ENCODE data around the gene SMIM7.
A peak's percentile ranks its signal among the peaks of the same experiment; 100 is the strongest.
"Not testable (repeated sequence)": the region's sequence is repeated elsewhere in the genome, so short reads cannot be mapped to it uniquely, and the experiment has no call there.

Gene SMIM7

GRCh38 chr19:16655727-16656126 lies 4.2 kb downstream of the SMIM7 start:
- DNase-seq (ENCODE audit: extremely low read depth in 1 of 2, low read depth in 1 of 2), result no peak

GRCh38 chr19:16654627-16655026 lies 5.3 kb downstream of the SMIM7 start:
- DNase-seq (ENCODE audit: extremely low read depth in 1 of 2, low read depth in 1 of 2), result no peak

DNA sequence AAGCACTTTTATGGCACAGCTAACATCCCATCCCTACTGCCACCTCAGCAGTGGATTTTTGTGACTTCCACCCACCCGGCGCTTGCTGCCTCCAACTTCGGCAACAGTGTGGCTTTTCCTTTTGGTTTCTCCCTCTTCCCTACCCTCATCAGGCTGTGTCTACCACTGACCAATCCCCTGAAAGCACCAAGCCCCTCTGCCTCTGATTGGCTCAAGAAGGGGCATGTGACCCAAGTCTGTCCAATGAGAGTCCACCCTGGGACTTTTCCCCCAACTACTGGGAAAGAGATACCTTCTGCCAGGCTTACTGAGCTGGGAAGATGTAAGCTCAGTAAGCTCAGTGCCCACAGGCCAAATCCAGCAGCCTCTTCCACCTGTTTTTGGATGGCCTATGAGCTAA lies 5.8 kb downstream of the SMIM7 start:
- no peak for DNase-seq (ENCODE audit: extremely low read depth in 1 of 2, low read depth in 1 of 2)

DNA sequence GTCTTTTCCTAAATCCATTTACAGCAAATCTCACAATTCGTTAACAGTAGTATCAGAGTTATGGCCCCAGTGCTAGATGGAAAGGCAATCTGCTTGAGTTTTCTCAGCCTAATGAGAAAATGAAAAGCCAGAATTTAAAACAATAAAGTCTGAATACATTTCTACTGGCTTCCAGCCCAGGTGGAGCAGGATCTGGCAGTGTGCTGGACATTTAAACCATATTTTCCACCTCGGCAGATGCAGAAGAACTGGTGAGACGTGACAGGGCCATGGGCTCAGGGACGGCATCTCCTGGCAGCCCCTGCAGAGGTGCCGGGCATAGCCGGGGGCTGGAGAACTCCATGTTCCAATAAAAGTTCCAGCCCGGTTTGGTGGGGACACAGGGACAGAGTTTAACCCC lies 7.1 kb downstream of the SMIM7 start:
- DNase-seq (ENCODE audit: extremely low read depth in 1 of 2, low read depth in 1 of 2), result no peak

DNA sequence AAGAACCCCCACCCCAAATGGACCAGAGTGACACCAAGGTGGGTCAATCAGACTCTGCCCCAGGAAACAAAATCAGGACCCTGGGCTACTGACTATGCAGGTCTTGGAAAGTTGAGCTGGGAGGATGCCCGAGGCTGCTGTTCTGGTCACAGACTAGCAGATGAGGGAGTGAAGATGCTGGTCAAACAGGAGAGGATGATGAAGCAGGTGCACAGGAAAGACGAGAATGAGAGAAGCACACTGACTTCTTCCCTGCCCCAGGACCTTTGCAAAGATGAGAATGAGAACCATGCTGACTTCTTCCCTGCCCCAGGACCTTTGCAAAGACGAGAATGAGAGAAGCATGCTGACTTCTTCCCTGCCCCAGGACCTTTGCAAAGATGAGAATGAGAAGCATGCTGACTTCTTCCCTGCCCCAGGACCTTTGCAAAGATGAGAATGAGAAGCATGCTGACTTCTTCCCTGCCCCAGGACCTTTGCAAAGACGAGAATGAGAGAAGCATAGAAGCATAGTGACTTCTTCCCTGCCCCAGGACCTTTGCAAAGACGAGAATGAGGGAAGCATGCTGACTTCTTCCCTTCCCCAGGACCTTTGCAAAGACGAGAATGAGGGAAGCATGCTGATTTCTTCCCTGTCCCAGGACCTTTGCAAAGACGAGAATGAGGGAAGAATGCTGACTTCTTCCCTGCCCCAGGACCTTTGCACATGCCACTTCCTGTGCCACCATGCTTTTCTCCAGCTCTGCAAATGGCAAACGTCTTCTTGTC lies 8.3 kb downstream of the SMIM7 start:
- DNase-seq (ENCODE audit: extremely low read depth in 1 of 2, low read depth in 1 of 2), result not testable (repeated sequence)

- DNase-seq (ENCODE audit: extremely low read depth in 1 of 2, low read depth in 1 of 2), result no peak
Observed at GRCh38 chr19:16650821-16651220, 9.1 kb downstream of the SMIM7 start.

DNA sequence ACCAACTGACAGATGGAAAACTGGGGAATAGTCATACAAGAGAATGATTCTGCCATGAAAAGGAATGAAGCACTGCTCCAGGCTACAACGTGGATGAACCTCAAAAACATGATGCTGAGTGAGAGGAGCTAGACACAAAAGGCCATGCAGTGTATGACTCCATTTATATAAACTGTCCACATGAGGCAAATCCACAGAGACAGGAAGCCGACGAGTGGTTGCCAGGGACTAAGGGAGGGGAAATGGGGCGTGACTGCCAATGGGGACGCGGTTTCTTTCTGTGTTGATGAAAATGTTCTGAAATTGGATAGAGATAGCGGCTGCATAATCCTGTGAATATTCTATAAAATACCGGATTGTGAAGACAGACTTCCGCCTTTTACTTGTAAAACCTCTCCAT lies 10.2 kb downstream of the SMIM7 start:
- DNase-seq (ENCODE audit: extremely low read depth in 1 of 2, low read depth in 1 of 2), result no peak

GRCh38 chr19:16645140-16645539 lies 14.8 kb downstream of the SMIM7 start:
- no peak for DNase-seq (ENCODE audit: extremely low read depth in 1 of 2, low read depth in 1 of 2)

GRCh38 chr19:16641695-16642094 lies 18.2 kb downstream of the SMIM7 start:
- no peak for DNase-seq (ENCODE audit: extremely low read depth in 1 of 2, low read depth in 1 of 2)

- no peak for DNase-seq (ENCODE audit: extremely low read depth in 1 of 2, low read depth in 1 of 2)
Observed at GRCh38 chr19:16640951-16641350, 19.0 kb downstream of the SMIM7 start.

DNA sequence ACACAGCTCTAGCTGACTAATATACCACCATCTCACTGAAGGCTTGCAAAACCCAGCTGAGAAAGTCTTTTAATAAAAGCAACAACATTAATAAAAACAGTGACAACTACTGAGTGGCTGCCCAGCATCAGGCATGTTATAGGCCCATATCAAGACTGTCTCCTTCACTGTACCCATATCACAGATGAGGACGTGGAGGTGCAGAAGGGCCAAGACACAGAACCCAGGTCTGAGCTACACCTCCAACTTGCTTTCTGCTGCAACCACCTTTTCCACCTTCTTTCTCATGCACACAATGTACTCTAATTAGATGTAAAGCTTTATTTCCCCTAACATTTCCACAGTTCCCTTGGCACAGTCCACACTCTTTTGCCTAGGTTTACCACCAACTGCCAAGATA lies 21.3 kb downstream of the SMIM7 start:
- DNase-seq (ENCODE audit: extremely low read depth in 1 of 2, low read depth in 1 of 2), result no peak

DNA sequence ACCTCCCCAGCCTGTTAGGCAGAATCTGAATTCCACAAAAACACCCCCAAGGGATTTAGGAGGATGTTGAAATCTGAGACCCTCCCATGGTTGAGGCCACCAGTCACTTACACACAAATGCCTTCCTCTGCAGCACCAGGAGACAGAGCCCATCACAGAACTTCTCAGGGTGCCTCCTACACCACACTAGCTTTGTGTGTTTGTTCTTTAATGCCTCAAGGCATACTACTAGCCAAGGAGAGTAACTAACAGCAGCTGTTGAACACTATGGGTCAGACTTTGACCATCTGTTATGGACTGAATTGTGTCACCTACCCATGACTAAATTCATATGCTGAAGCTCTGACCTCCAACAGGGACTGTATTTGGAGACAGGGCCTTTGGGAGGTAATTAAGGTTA lies 22.4 kb downstream of the SMIM7 start:
- DNase-seq (ENCODE audit: extremely low read depth in 1 of 2, low read depth in 1 of 2), result no peak

DNA sequence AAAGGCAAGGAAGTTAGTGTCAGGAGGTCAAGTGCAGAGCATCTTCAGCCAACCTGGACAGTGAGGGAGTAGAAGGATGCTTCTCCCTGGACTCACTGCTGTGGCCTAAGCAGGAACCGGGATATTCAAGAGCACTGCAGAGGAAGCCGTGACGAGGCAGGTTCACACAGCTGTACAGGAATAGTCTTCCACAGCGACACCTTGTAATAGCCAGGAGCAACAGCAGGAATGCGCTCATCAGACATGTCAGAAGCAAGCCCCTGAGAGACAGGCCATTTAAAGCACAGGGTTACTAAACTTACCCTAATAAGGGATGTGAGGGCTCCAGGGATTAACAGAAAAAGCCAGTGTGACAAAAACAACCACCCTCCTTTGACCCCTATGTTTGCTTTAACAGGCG lies 28.5 kb downstream of the SMIM7 start:
- no peak for DNase-seq (ENCODE audit: extremely low read depth in 1 of 2, low read depth in 1 of 2)

DNA sequence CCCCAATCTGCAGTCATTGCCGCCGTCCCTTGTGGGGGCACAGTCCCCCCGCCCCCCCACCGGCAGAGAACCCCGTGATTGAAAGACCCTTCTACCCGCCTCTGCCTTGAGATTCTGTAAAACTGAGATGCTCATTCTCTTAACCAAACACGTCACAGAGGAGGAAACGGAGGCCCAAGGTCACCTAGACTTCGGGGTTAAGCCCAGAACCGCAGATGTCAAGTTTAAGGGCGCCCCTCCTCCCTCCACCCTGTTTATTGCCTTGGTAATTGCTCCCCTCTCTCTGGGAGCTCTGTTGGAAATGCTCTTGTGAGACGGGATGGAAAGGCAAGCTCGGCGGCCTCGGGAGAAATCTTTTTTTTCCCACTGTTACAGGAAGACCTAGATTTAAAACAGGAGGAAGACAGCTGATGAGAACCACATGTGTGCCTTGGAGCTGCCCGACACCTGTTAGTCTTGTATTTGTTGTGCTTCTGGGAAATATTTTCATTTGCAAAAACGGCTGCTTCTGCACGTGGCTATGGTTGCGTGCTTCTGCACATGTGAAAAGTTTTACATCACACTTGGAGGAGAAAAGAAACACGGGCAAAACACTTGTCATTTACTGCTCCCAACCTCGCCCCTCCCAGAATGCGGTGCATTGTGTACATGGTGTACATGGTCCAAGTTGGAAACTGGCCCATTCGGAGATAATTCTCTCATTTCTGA lies 30.8 kb downstream of the SMIM7 start:
- peak in 1 of 2 donors; percentile 7 for DNase-seq (ENCODE audit: extremely low read depth in 1 of 2, low read depth in 1 of 2)

GRCh38 chr19:16628183-16628983 lies 31.6 kb downstream of the SMIM7 start, which contains the start of gene MED26:
Gene MED26, minus strand, starts transcription at chr19:16628204. Its CDS starts 261 bp downstream, at chr19:16627943.
- DNase-seq (ENCODE audit: extremely low read depth in 1 of 2, low read depth in 1 of 2), result peak; percentile 74 to 96

DNA sequence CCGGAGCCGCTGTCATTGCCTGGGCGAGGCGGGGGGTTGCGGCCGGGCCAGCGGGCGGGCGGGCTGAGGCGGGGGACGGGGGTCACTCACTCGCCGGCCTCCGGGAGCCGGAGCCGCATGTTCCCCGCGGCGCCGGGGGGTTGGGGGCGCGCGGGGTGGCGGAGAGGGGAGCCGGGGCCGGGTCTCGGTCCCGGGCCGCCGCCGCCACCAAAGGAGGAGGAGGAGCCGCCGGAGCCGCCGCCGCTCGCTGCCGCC lies 32.1 kb downstream of the SMIM7 start:
- DNase-seq (ENCODE audit: extremely low read depth in 1 of 2, low read depth in 1 of 2), result peak in 1 of 2 donors; percentile 5

- no peak for DNase-seq (ENCODE audit: extremely low read depth in 1 of 2, low read depth in 1 of 2)
Observed at GRCh38 chr19:16627193-16627927, 32.6 kb downstream of the SMIM7 start.

DNA sequence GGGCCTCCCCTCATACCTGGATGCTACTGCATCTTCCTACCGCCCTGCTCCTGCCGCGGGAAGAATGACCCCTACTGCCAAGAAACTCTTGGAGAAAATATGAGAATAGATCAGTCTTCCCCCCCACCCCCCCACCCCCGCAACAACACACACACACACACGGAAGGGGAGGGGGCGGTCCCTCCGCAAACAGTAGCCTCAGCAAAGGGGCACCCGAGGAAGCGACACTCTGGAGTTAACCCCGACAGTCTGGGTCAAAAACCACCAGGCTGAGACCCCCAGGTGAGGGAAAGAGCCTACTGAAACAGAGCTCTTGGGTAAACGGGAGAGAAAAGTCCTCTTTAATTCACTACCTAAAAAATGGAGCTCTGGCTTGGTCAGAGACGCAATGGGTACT lies 33.1 kb downstream of the SMIM7 start:
- DNase-seq (ENCODE audit: extremely low read depth in 1 of 2, low read depth in 1 of 2), result no peak

DNA sequence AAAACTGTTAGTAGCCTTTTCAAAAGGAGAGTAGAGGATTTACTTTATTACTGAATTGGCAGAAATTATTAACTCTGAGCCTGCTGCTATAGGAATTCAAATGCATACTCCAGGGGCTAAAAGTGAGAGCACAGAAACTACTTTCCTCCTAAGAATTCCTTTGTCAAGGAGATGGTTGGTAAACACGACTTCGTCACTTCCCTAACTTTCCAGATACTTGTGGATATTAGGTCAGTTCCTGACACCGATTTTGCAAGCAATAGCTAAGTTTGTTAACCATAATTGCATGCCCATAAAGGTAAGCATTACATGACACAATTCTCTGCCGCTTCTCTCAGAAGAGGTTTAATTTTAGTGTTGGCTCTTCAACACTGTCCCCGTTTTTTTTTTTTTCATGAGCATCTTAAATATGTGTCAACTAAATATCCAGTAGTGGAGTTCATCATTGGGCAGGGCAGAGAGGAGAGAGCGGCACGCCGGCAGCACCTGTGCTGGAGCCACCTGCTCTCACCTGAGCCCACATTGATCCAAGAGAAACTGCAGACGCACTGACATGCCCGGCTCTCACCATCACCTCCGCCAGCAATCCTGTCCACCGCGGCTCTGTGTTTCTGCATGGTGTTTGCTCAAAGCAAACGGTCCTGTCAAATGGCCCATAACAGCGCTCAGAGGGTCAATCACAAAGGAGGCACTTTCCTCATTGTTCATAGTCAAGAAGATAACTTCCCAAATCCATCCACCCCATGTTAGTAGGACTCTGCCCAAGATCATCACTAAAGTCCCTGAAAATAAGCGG lies 34.6 kb downstream of the SMIM7 start:
- DNase-seq (ENCODE audit: extremely low read depth in 1 of 2, low read depth in 1 of 2), result no peak

DNA sequence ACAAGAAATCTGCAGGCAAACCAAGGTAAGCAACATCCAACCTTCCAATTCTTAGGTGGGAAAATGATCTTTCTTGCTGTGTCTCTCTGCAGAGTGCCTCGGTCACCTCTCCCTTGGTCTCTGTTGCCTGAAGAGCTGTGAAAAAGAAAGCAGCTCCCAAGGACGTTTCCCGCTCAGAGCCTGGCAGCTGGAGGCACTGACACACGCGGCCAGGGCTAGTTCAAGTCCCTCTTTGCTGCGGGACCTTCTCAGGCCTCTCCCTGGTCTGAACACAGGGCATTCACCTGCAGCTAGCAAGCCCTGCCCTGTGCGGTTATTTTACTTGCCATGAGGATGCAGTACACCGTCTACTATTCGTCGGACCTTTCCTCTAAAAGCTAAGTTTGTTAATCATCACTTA lies 35.7 kb downstream of the SMIM7 start:
- DNase-seq (ENCODE audit: extremely low read depth in 1 of 2, low read depth in 1 of 2), result no peak
